Forelimb muscle (tissue), 1 donor: ENCODE measurements around the gene HSPA12B. TPM values are rescaled to one million over a fixed set of nuclear protein-coding genes. Genes with fewer than 3 reads are reported as not detected.

Experiments used
- DNase-seq: peaks from one replicate; pipeline ENCODE4 v3.0.0-alpha.2; 2013; ENCODE audit warnings: low read depth
- polyA plus RNA-seq: library from polyadenylated mRNA; unstranded; fragments of 120-200 nt; gene quantifications from one replicate; pipeline ENCODE4 v1.2.1, GENCODE V29; 2013; ENCODE audit not compliant: insufficient read length

HSPA12B gene
- 21.4 TPM for polyA plus RNA-seq

GRCh38 chr20:3732327-3733118, at the start of gene HSPA12B:
HSPA12B (plus strand) TSS chr20:3732685; CDS start chr20:3738675, 5,990 bp downstream.
- no peak for DNase-seq

GRCh38 chr20:3685341-3685740, 47.1 kb upstream of the HSPA12B start:
- no peak for DNase-seq

GRCh38 chr20:3686421-3686820, 46.1 kb upstream of the HSPA12B start:
- no peak for DNase-seq

GRCh38 chr20:3686867-3687321, 45.6 kb upstream of the HSPA12B start:
- peak; percentile 96 for DNase-seq

GRCh38 chr20:3687655-3688054, 44.8 kb upstream of the HSPA12B start:
- DNase-seq: no peak

- no peak for DNase-seq
These were observed 42.5 kb upstream of the HSPA12B start for GRCh38 chr20:3689978-3690377.

GRCh38 chr20:3690413-3690812, 42.1 kb upstream of the HSPA12B start:
- DNase-seq: no peak

- DNase-seq: no peak
These were observed 41.2 kb upstream of the HSPA12B start for GRCh38 chr20:3691306-3691705.

- DNase-seq: no peak
These were observed 40.6 kb upstream of the HSPA12B start for GRCh38 chr20:3691897-3692296.

GRCh38 chr20:3692706-3693294, 39.7 kb upstream of the HSPA12B start:
- DNase-seq: no peak

GRCh38 chr20:3693376-3693775, 39.1 kb upstream of the HSPA12B start:
- no peak for DNase-seq

GRCh38 chr20:3694864-3695263, 37.6 kb upstream of the HSPA12B start:
- no peak for DNase-seq

GRCh38 chr20:3696200-3696599, 36.3 kb upstream of the HSPA12B start:
- DNase-seq: no peak

GRCh38 chr20:3696745-3697587, 35.5 kb upstream of the HSPA12B start:
- DNase-seq: no peak

- no peak for DNase-seq
These were observed 34.7 kb upstream of the HSPA12B start for GRCh38 chr20:3697588-3698305.

GRCh38 chr20:3698591-3699001, 33.9 kb upstream of the HSPA12B start:
- DNase-seq: no peak

GRCh38 chr20:3699037-3699436, 33.4 kb upstream of the HSPA12B start:
- DNase-seq: no peak

- no peak for DNase-seq
These were observed 31.2 kb upstream of the HSPA12B start for GRCh38 chr20:3701061-3701998.

GRCh38 chr20:3702611-3703391, 29.7 kb upstream of the HSPA12B start:
- DNase-seq: no peak

GRCh38 chr20:3704087-3704486, 28.4 kb upstream of the HSPA12B start:
- DNase-seq: no peak
